GM12872 (cell line): ENCODE data around the gene GDAP1L1.

ENCODE experiments used
- CTCF ChIP-seq: IDR thresholded peaks from 3 replicates; pipeline ENCODE4 v1.5.1; 2011; ENCODE audit warnings: low read depth, mild to moderate bottlenecking, low read length, moderate library complexity; ENCODE audit not compliant: insufficient read depth

The GDAP1L1 gene

GRCh38 chr20:44309763-44310663, 62.9 kb downstream of the GDAP1L1 start:
- TF ChIP-seq CTCF: no peak

DNA sequence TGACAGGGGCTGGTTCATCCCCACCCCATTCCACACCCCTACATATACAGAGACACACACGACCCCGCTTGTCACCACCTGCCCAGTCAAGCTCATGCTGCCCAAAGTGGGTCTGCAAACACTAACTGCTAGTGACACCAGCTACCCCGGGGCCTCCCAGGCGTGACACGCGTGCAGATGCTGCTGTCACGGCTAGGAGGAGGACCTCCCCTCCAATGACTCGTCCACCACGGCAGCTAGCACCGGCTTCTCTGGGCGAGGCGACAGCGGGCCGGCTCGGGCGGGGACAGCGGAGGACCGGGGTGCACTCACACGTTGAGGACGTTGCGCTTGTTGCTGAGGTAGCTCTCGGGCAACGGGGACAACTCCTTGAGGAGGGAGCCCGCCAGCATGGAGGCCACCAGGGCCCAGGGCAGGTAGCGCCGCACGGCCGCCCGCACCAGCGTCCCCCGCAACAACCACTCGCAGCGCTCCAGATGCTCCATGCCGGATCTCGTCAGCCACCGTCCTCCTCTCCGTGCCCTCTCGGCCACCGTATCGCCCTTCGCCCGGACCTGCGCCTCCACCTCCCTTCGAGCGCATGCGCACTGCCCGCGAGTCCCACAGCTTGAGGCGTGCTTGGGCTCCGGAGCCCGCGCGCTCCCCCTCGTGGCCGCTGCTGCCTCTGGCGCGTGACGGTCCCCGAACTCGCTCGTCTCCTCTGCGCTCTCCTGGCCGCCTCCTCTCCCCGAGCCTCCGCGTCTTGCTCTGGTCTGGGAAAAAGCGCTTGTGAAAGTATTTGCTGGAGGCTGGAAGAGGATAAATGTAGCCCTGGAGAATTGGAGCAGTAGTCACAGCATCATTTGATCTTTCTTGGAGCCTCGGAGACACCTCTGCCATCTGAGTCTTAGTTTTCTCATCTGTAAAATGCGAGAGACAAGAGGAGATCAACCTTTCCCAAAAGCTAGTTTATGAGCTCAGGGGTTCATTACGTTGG, 63.8 kb downstream of the GDAP1L1 start, which contains the start of gene FITM2:
Gene FITM2, minus strand, starts transcription at position 539 of the 976 bp plus-strand sequence. Its CDS starts 54 bp downstream, at position 485.
- TF ChIP-seq CTCF: peak; percentile 90

DNA sequence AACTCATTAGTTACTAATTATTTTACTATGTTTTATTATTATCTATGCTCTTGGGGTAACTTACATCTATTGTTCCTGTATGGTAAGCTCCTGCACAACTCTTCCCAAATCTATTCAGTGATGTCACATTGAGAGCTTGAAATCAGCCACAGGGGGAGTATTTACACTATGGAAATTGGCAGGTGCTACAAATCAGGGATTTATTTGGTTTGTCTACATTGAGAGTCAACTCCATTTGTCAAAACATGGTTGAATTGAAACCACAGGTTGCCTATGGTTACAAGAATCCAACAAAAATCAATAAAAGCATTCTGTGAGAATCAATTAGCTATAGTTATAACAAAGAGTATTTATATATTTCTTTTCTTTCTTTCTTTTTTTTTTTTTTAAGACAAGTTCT, 67.8 kb downstream of the GDAP1L1 start:
- TF ChIP-seq CTCF: no peak

GRCh38 chr20:44319839-44320422, 72.8 kb downstream of the GDAP1L1 start:
- no peak for TF ChIP-seq CTCF

GRCh38 chr20:44324343-44324742, 77.2 kb downstream of the GDAP1L1 start:
- no peak for TF ChIP-seq CTCF

DNA sequence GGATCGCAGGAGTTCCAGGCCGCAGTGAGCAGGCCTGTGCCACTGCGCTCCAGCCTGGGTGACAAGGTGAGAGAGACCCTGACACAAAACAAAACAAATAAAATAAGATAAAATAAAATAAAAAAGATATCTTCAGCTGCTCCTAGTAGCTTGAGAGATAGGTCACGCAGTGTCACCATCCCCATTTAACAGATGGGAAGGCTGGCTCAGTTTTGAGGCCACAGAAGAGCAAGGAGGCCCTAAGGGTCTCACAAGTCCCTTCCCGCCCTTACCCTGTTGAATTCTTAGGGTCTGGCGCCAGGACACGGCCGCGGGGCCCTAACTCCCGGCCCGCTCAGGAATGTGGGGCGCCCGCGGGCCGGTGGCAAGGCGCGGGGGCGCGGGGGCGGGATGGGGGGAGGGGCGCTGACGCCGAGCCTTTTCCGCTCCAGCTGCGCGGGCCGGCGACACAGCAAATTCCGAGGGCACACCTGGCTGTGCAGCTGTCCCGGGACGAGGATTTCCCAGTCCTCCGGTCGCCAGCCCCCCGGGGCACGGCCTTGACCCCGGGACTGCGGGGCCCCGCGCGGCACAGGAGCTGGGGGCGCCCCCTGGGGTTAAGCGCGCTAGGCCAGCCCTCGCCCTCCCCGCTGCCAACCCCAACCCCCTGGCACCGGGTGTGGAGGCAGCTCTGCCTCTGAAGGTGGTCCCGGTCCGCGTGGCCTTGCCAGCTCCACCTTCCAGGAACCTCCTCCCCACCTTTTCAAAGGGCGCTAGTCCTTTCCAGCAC, 79.5 kb downstream of the GDAP1L1 start:
- TF ChIP-seq CTCF: no peak
